ENCODE results near the gene RBBP8NL. TPM values are rescaled to one million over a fixed set of nuclear protein-coding genes. Genes with fewer than 3 reads are reported as not detected.
A peak's percentile ranks its signal among the peaks of the same experiment; 100 is the strongest.

Gene RBBP8NL
- total and polyA plus RNA-seq, 2 experiments from 2014 or later = 0.10 to 1.1 TPM

- Histone ChIP-seq H2AFZ (no peak overlapping the region), H4K20me1 (replicated peaks; ENCODE audit: insufficient read depth) (peaks cover 6% of the 10 kb centered on the region), H3K4me2 (peak overlapping the region; percentile 93), H3F3A (replicated peaks; ENCODE audit: low read depth) (peaks cover 25% of the 10 kb centered on the region), H3K27ac (ENCODE audit: low read depth) (peak overlapping the region; percentile 85; the same call in 1 of the 2 replicates), H3K36me3 (ENCODE audit: insufficient read depth) (no peaks in the 10 kb centered on the region), H3K27me3 (ENCODE audit: insufficient read depth) (no peaks in the 10 kb centered on the region), H3K4me3 (peak overlapping the region; percentile 64), H3K4me1 (ENCODE audit: insufficient read depth) (peaks cover 51% of the 10 kb centered on the region), H3K9me2 (ENCODE audit: insufficient read depth) (no peaks in the 10 kb centered on the region), H3K79me2 (replicated peaks; ENCODE audit: insufficient read depth) (peaks cover 38% of the 10 kb centered on the region)
- TF ChIP-seq CREB1 (CRISPR knock-in tag; IDR thresholded peaks at IDR 0.05; ENCODE audit: low read depth) = no peak
- TF ChIP-seq, protein P1, sequence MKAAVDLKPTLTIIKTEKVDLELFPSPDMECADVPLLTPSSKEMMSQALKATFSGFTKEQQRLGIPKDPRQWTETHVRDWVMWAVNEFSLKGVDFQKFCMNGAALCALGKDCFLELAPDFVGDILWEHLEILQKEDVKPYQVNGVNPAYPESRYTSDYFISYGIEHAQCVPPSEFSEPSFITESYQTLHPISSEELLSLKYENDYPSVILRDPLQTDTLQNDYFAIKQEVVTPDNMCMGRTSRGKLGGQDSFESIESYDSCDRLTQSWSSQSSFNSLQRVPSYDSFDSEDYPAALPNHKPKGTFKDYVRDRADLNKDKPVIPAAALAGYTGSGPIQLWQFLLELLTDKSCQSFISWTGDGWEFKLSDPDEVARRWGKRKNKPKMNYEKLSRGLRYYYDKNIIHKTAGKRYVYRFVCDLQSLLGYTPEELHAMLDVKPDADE (IDR thresholded peaks at IDR 0.05) = no peak
- DNase-seq (ENCODE audit: low spot score) = peak; percentile 70
- no peaks in the 10 kb centered on the region; the same call in 2 of the 3 replicates for H3K9me3 Mint-ChIP-seq
- no peaks in the 10 kb centered on the region; the same call in 2 of the 3 replicates for H3K36me3 Mint-ChIP-seq (ENCODE audit: low read depth)
- peak overlapping the region; percentile 70 for H3K4me3 Mint-ChIP-seq
- H3K4me1 Mint-ChIP-seq = peaks cover 36% of the 10 kb centered on the region
- H3K27me3 Mint-ChIP-seq (ENCODE audit: insufficient read depth, low read depth, poor library complexity) = peaks cover 19% of the 10 kb centered on the region
- peak; percentile 2 for ATAC-seq
- H3K27ac Mint-ChIP-seq = no peak overlapping the region
These were observed 59.5 kb downstream of the RBBP8NL start for GRCh38 chr20:62367633-62368391.

GRCh38 chr20:62367136-62367632 lies 60.2 kb downstream of the RBBP8NL start, which contains the start of gene LAMA5:
Gene LAMA5, minus strand, starts transcription at chr20:62367312. Its CDS starts 67 bp downstream, at chr20:62367245.
- Mint-ChIP-seq H3K27ac (no peak within 1 kb of the TSS), H3K27me3 (ENCODE audit: insufficient read depth, low read depth, poor library complexity) (peaks cover 23% of the 10 kb centered on the region), H3K4me3 (peak within 1 kb of the TSS; percentile 70), H3K36me3 (ENCODE audit: low read depth) (no peaks in the 10 kb centered on the region; the same call in 2 of the 3 replicates), H3K4me1 (peaks cover 41% of the 10 kb centered on the region), H3K9me3 (no peaks in the 10 kb centered on the region)
- DNase-seq (ENCODE audit: low spot score) (peak; percentile 79), ATAC-seq (peak; percentile 5)
- peaks cover 31% of the 10 kb centered on the region for H3F3A ChIP-seq (replicated peaks; ENCODE audit: low read depth)
- no peaks in the 10 kb centered on the region for H3K9me2 ChIP-seq (ENCODE audit: insufficient read depth)
- peak within 1 kb of the TSS; percentile 99 for H3K27ac ChIP-seq (ENCODE audit: low read depth)
- H3K27me3 ChIP-seq (ENCODE audit: insufficient read depth) = no peaks in the 10 kb centered on the region
- H3K4me2 ChIP-seq = peak within 1 kb of the TSS; percentile 97
- H3K4me3 ChIP-seq = peak within 1 kb of the TSS; percentile 88
- no peaks in the 10 kb centered on the region for H3K36me3 ChIP-seq (ENCODE audit: insufficient read depth)
- peaks cover 57% of the 10 kb centered on the region for H3K4me1 ChIP-seq (ENCODE audit: insufficient read depth)
- peaks cover 44% of the 10 kb centered on the region for H3K79me2 ChIP-seq (replicated peaks; ENCODE audit: insufficient read depth)
- no peak within 1 kb of the TSS for H2AFZ ChIP-seq
- peaks cover 6% of the 10 kb centered on the region for H4K20me1 ChIP-seq (replicated peaks; ENCODE audit: insufficient read depth)
- no peak for TF ChIP-seq NANOG (IDR thresholded peaks at IDR 0.05; ENCODE audit: borderline replicate concordance)
- no peak for TF ChIP-seq ZNF331 (CRISPR knock-in tag; IDR thresholded peaks at IDR 0.05; ENCODE audit: low read depth)
- no peak for TF ChIP-seq CREB1 (CRISPR knock-in tag; IDR thresholded peaks at IDR 0.05; ENCODE audit: low read depth)
- TF ChIP-seq STAT1 (IDR thresholded peaks at IDR 0.05; ENCODE audit: unreplicated experiment) = no peak
- peak; percentile 67 for TF ChIP-seq POLR2AphosphoS5 (IDR thresholded peaks at IDR 0.05; ENCODE audit: low read depth)
- TF ChIP-seq, protein P1 (IDR thresholded peaks at IDR 0.05) = no peak
- TF ChIP-seq, protein P2, sequence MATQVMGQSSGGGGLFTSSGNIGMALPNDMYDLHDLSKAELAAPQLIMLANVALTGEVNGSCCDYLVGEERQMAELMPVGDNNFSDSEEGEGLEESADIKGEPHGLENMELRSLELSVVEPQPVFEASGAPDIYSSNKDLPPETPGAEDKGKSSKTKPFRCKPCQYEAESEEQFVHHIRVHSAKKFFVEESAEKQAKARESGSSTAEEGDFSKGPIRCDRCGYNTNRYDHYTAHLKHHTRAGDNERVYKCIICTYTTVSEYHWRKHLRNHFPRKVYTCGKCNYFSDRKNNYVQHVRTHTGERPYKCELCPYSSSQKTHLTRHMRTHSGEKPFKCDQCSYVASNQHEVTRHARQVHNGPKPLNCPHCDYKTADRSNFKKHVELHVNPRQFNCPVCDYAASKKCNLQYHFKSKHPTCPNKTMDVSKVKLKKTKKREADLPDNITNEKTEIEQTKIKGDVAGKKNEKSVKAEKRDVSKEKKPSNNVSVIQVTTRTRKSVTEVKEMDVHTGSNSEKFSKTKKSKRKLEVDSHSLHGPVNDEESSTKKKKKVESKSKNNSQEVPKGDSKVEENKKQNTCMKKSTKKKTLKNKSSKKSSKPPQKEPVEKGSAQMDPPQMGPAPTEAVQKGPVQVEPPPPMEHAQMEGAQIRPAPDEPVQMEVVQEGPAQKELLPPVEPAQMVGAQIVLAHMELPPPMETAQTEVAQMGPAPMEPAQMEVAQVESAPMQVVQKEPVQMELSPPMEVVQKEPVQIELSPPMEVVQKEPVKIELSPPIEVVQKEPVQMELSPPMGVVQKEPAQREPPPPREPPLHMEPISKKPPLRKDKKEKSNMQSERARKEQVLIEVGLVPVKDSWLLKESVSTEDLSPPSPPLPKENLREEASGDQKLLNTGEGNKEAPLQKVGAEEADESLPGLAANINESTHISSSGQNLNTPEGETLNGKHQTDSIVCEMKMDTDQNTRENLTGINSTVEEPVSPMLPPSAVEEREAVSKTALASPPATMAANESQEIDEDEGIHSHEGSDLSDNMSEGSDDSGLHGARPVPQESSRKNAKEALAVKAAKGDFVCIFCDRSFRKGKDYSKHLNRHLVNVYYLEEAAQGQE (IDR thresholded peaks at IDR 0.05; ENCODE audit: unreplicated experiment) = no peak

All from GM23338 (cell line).